K562 (cell line): ENCODE measurements around the gene KIF19. TPM values are rescaled to one million over a fixed set of nuclear protein-coding genes. Genes with fewer than 3 reads are reported as not detected.

Experiments used
- ATAC-seq: fragments of 200-7000 bp; cut with Tn5 transposase; 3 replicates; pipeline ENCODE4 v1.9.1; 2020; ENCODE audit warnings: moderate library complexity
- BruUV-seq: library from RNA; stranded (reverse); fragments of 400-500 nt; replicated peaks from 2 replicates; lab custom pipeline; 2021; lab: Mats Ljungman, UMichigan
- CTCF ChIA-PET: fragments of 300-600 bp; formaldehyde crosslinking; extraction: SDS; loops from one replicate; lab custom pipeline; 2021; ENCODE audit warnings: low intra/inter-chr PET ratio; lab: Yijun Ruan, JAX
- POLR2A ChIA-PET: fragments of 300-600, 350-650 bp; sonication (Branson Sonifier 250); formaldehyde crosslinking; extraction: SDS; loops from one replicate; lab custom pipeline; 2021; ENCODE audit warnings: antibody characterized with exemption, inconsistent platforms; lab: Yijun Ruan, JAX
- DNase-seq, 4 experiments: peaks; one replicate each; pipeline versions ENCODE4 v3.0.0 to v3.0.0-alpha.2; 2011 to 2018; ENCODE audit warnings: low spot score in 3 of 4, mixed read lengths in 3 of 4; ENCODE audit errors: extremely low read depth in 1 of 4
- FAIRE-seq: peaks from 2 replicates; lab custom pipeline; 2011; peaks lifted over from hg19 to GRCh38; lab: Jason Lieb, UNC
- H2AFZ ChIP-seq: 2 replicates; pipeline ENCODE4 v1.6.0; 2011; ENCODE audit warnings: low read depth, low read length, control low read depth, inconsistent platforms
- H3K27ac ChIP-seq: fragments of 200-600 bp; 3 replicates; pipeline ENCODE4 v1.8.0; 2011; ENCODE audit warnings: low read depth, mild to moderate bottlenecking, control low read depth, inconsistent platforms, low read length, moderate library complexity, mixed read lengths; ENCODE audit errors: extremely low read depth
- H3K27me3 ChIP-seq, 2 experiments: fragments of 300-600 bp in 1 of 2; 2 replicates in 1 of 2; 3 replicates in 1 of 2; pipeline versions ENCODE4 v1.6.0 to v1.8.0; 2011; ENCODE audit warnings: inconsistent platforms in 2 of 2, low read length in 2 of 2, mild to moderate bottlenecking in 1 of 2, mixed read lengths in 1 of 2, moderate library complexity in 1 of 2; ENCODE audit not compliant: control insufficient read depth in 2 of 2, insufficient read depth in 2 of 2
- H3K36me3 ChIP-seq: fragments of 300-600 bp; 3 replicates; pipeline ENCODE4 v1.8.0; 2011; ENCODE audit warnings: mild to moderate bottlenecking, low read length, inconsistent platforms; ENCODE audit not compliant: control insufficient read depth, insufficient read depth
- H3K4me1 ChIP-seq, 2 experiments: fragments of 200-600 bp in 1 of 2; replicated peaks in 1 of 2; 2 replicates in 1 of 2; 3 replicates in 1 of 2; pipeline versions ENCODE4 v1.5.1 to v1.8.0; 2011; ENCODE audit warnings: inconsistent platforms in 2 of 2, low read length in 2 of 2, mild to moderate bottlenecking in 1 of 2, mixed read lengths in 1 of 2, moderate library complexity in 1 of 2; ENCODE audit not compliant: control insufficient read depth in 2 of 2, insufficient read depth in 2 of 2
- H3K4me2 ChIP-seq: 2 replicates; pipeline ENCODE4 v1.6.1; 2011; ENCODE audit warnings: low read length, control low read depth, inconsistent platforms, mixed read lengths; ENCODE audit not compliant: insufficient read depth
- H3K4me3 ChIP-seq: fragments of 200-600 bp; sonication (generic), shearing (Covaris generic); 2 replicates; pipeline ENCODE4 v1.5.1; 2016; ENCODE audit warnings: control low read depth, inconsistent platforms
- H3K79me2 ChIP-seq: fragments of 200-600 bp; 3 replicates; pipeline ENCODE4 v1.8.0; 2011; ENCODE audit warnings: low read length, inconsistent platforms; ENCODE audit not compliant: control insufficient read depth, insufficient read depth
- H3K9ac ChIP-seq, 2 experiments: 2 replicates each; pipeline versions ENCODE4 v1.6.0 to v1.6.1; 2011; ENCODE audit warnings: low read depth in 2 of 2, low read length in 2 of 2, control low read depth in 1 of 2, inconsistent platforms in 1 of 2, mild to moderate bottlenecking in 1 of 2, mixed read lengths in 1 of 2; ENCODE audit not compliant: insufficient read depth in 1 of 2
- H3K9me1 ChIP-seq: one replicate; pipeline ENCODE4 v1.6.0; 2011; ENCODE audit warnings: inconsistent platforms, mild to moderate bottlenecking, low read length, moderate library complexity; ENCODE audit not compliant: control insufficient read depth, insufficient read depth
- H3K9me3 ChIP-seq: replicated peaks from 2 replicates; pipeline ENCODE4 v1.5.1; 2011; ENCODE audit warnings: low read depth, low read length, inconsistent platforms; ENCODE audit not compliant: control insufficient read depth, insufficient read depth
- H4K20me1 ChIP-seq: replicated peaks from 2 replicates; pipeline ENCODE4 v1.6.1; 2011; ENCODE audit warnings: low read length, inconsistent platforms, mixed read lengths; ENCODE audit not compliant: control insufficient read depth, insufficient read depth
- CC2D1A ChIP-seq: fragments of 450-650 bp; IDR thresholded peaks from 2 replicates; pipeline ENCODE4 v1.6.1; 2017; ENCODE audit warnings: mild to moderate bottlenecking
- HDAC6 ChIP-seq: IDR thresholded peaks from 2 replicates; pipeline ENCODE4 v1.6.1; 2012; ENCODE audit warnings: low read depth, mild to moderate bottlenecking, control low read depth, inconsistent platforms, low read length, moderate library complexity
- KLF10 ChIP-seq: fragments of 250-450 bp; sonication (Bioruptor Pico); IDR thresholded peaks from 2 replicates; pipeline ENCODE4 v1.6.1; 2021; ENCODE audit warnings: matching md5 sums
- MTA2 ChIP-seq: fragments of 450-650 bp; IDR thresholded peaks from 2 replicates; pipeline ENCODE4 v1.6.1; 2016; ENCODE audit warnings: low read depth
- RBM39 ChIP-seq: fragments of 200-400 bp; formaldehyde crosslinking; optimal IDR thresholded peaks from 2 replicates; pipeline ENCODE3; 2018; ENCODE audit warnings: low read depth, low read length
- ZFP1 ChIP-seq: fragments of 450-650 bp; formaldehyde crosslinking; IDR thresholded peaks from 2 replicates; pipeline ENCODE4 v1.4.0; 2020; ENCODE audit warnings: mild to moderate bottlenecking, mixed read lengths
- ZNF551 ChIP-seq: fragments of 250-450 bp; sonication (Bioruptor Pico); IDR thresholded peaks from 2 replicates; pipeline ENCODE4 v1.5.0; 2021; ENCODE audit warnings: mild to moderate bottlenecking, moderate library complexity
- WGBS: fragments of 100-300 bp; shearing (Covaris generic); methylation state at CpG from one replicate; pipeline ENCODE4 v1.1.6; 2016; ENCODE audit warnings: low coverage, mixed read lengths; ENCODE audit not compliant: insufficient coverage; ENCODE audit errors: missing lambda C conversion rate; 5-methylcytosine and 5-hydroxymethylcytosine counted together
- in situ Hi-C: fragments of 300-500 bp; cut with MboI; formaldehyde crosslinking; loops from 4 replicates; pipeline ENCODE4 v1.15.0; 2018; ENCODE audit warnings: inconsistent platforms, mixed read lengths
- intact Hi-C: fragments of 100-400 bp; cut with micrococcal nuclease; formaldehyde crosslinking; loops from 2 replicates; pipeline ENCODE4 v1.14.2; 2022
- polyA plus RNA-seq, 8 experiments: library from polyadenylated mRNA; depleted of rRNA in 4 of 8; stranded (reverse) in 5 of 8; unstranded in 3 of 8; fragments of >200 nt; fragmentation: Nextera tagmentation in 2 of 8; fragmentation: Illumina TruSeq in 1 of 8; extraction: Ambion mirVana in 2 of 8; extraction: Trizol in 1 of 8; gene quantifications; 2 replicates each; pipeline versions ENCODE4 v1.2.1 to v1.2.3, GENCODE V29; 2011 to 2014; ENCODE audit warnings: inconsistent platforms in 1 of 8, missing spikeins in 1 of 8
- total RNA-seq, 7 experiments: library from RNA; depleted of rRNA in 6 of 7; stranded (reverse); fragments of >200 nt in 6 of 7; fragmentation: Illumina TruSeq in 2 of 7; extraction: Trizol in 2 of 7; gene quantifications; 2 replicates each; pipeline versions ENCODE4 v1.2.1 to v1.2.3, GENCODE V29; 2011 to 2021; ENCODE audit warnings: low replicate concordance in 1 of 7
- TF ChIP-seq, protein P1 (sequence below): sonication (generic); formaldehyde crosslinking; IDR thresholded peaks from 2 replicates; pipeline ENCODE4 v1.5.0; 2020; ENCODE audit warnings: missing genetic modification reagents
- TF ChIP-seq, protein P2 (sequence below), 3 experiments: fragments of 200-800 bp in 1 of 3; sonication (Bioruptor generic) in 1 of 3; sonication (generic) in 1 of 3; formaldehyde crosslinking in 1 of 3; IDR thresholded peaks; 2 replicates each; pipeline versions ENCODE4 v1.6.1 to v1.8.0; 2016 to 2022; ENCODE audit warnings: mild to moderate bottlenecking in 2 of 3, missing compliant biosample characterization in 2 of 3, missing genetic modification characterization in 2 of 3, missing genetic modification reagents in 1 of 3
- TF ChIP-seq, protein P3 (sequence below): sonication (generic); formaldehyde crosslinking; IDR thresholded peaks from 2 replicates; pipeline ENCODE4 v1.9.0; 2022; ENCODE audit warnings: mild to moderate bottlenecking, missing genetic modification reagents

Gene KIF19
- total and polyA plus RNA-seq, 9 of the 15 experiments (the other 6 are each of a cell fraction or from before 2014, with no cell fraction given) = 0.10 TPM; not detected in 8

DNA sequence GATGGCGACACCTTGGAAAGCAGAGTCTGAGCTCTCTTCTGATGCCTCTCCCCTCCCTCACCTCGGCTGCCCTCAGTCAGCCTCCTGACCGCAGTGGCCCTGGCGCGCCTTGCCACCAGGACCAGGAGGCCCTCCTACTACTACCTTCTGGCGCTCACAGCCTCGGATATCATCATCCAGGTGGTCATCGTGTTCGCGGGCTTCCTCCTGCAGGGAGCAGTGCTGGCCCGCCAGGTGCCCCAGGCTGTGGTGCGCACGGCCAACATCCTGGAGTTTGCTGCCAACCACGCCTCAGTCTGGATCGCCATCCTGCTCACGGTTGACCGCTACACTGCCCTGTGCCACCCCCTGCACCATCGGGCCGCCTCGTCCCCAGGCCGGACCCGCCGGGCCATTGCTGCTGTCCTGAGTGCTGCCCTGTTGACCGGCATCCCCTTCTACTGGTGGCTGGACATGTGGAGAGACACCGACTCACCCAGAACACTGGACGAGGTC is 45.7 kb downstream of the KIF19 start:
- no peak overlapping the region for H3K4me3 ChIP-seq
- intact Hi-C loops (no loop called here), in situ Hi-C loops (loop anchor here (10.0 kb wide), 1 partner anchor 223 kb away; the partner anchor contains the start of gene CD300LD)
- POLR2A ChIA-PET = no interaction called here
- DNase-seq = no peak
- peaks cover 9% of the 10 kb centered on the region for H4K20me1 ChIP-seq
- no peak for ATAC-seq
- WGBS = 8% methylated on average over 24 of the region's 26 CpGs
- H3K4me2 ChIP-seq = no peak overlapping the region
- H3K9me3 ChIP-seq = no peaks in the 10 kb centered on the region
- H3K79me2 ChIP-seq = no peaks in the 10 kb centered on the region
- FAIRE-seq = no peak
- no peak overlapping the region for H3K27ac ChIP-seq
- peaks cover 0 to 22% of the 10 kb centered on the region in 2 experiments; a peak in 1 of 5 replicates for H3K4me1 ChIP-seq
- peak overlapping the region in 1 of 2 experiments; percentile 35; a peak in 1 of 4 replicates for H3K9ac ChIP-seq
- no peaks in the 10 kb centered on the region for H3K36me3 ChIP-seq
- BruUV-seq = no TSS peak
- no peak overlapping the region for H2AFZ ChIP-seq
- H3K27me3 ChIP-seq = peaks cover 27 to 60% of the 10 kb centered on the region in 2 experiments
- no peaks in the 10 kb centered on the region for H3K9me1 ChIP-seq
- CTCF ChIA-PET = no interaction called here
- TF ChIP-seq KLF10 (CRISPR knock-in tag) = no peak
- TF ChIP-seq CC2D1A = no peak
- no peak for TF ChIP-seq HDAC6
- TF ChIP-seq ZNF551 (CRISPR knock-in tag) = no peak
- TF ChIP-seq ZFP1 (CRISPR knock-in tag) = no peak
- TF ChIP-seq RBM39 = no peak
- no peak for TF ChIP-seq MTA2
- TF ChIP-seq, protein P1, sequence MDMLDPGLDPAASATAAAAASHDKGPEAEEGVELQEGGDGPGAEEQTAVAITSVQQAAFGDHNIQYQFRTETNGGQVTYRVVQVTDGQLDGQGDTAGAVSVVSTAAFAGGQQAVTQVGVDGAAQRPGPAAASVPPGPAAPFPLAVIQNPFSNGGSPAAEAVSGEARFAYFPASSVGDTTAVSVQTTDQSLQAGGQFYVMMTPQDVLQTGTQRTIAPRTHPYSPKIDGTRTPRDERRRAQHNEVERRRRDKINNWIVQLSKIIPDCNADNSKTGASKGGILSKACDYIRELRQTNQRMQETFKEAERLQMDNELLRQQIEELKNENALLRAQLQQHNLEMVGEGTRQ (CRISPR knock-in tag) = no peak
- TF ChIP-seq, protein P2, sequence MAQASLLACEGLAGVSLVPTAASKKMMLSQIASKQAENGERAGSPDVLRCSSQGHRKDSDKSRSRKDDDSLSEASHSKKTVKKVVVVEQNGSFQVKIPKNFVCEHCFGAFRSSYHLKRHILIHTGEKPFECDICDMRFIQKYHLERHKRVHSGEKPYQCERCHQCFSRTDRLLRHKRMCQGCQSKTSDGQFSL (CRISPR knock-in tag; IDR thresholded peaks at IDR 0.05) = no peak
- TF ChIP-seq, protein P2 (tag; IDR thresholded peaks at IDR 0.05) = no peak
- TF ChIP-seq, protein P3, sequence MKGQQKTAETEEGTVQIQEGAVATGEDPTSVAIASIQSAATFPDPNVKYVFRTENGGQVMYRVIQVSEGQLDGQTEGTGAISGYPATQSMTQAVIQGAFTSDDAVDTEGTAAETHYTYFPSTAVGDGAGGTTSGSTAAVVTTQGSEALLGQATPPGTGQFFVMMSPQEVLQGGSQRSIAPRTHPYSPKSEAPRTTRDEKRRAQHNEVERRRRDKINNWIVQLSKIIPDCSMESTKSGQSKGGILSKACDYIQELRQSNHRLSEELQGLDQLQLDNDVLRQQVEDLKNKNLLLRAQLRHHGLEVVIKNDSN (CRISPR knock-in tag) = no peak
